ENCODE results near the gene BDH2.

- TF ChIP-seq CTCF (conservative IDR thresholded peaks at IDR 0.05; ENCODE audit: low read depth, low read length): no peak
- no peak for TF ChIP-seq EZH2 (IDR thresholded peaks at IDR 0.05; ENCODE audit: low read length, unreplicated experiment)
These were observed 39.0 kb downstream of the BDH2 start for GRCh38 chr4:103060453-103061148.
